IMR-90 (cell line): ENCODE data around the gene SERPINH1. TPM values are rescaled to one million over a fixed set of nuclear protein-coding genes. Genes with fewer than 3 reads are reported as not detected.
A peak's percentile ranks its signal among the peaks of the same experiment; 100 is the strongest.

Source experiments
- ATAC-seq: fragments of 200-7000 bp; cut with Tn5 transposase; 2 replicates; pipeline ENCODE4 v1.9.1; 2020; ENCODE audit warnings: low read depth, mild to moderate bottlenecking, moderate library complexity
- BruUV-seq: library from RNA; stranded (reverse); fragments of 400-500 nt; replicated peaks from 2 replicates; lab custom pipeline; 2021; lab: Mats Ljungman, UMichigan
- CTCF ChIA-PET: fragments of 300-600 bp; formaldehyde crosslinking; extraction: SDS; loops from one replicate; lab custom pipeline; 2021; ENCODE audit warnings: antibody characterized with exemption; lab: Yijun Ruan, JAX
- POLR2A ChIA-PET: fragments of 300-600 bp; sonication (Branson Sonifier 250); formaldehyde crosslinking; loops from one replicate; lab custom pipeline; 2022; ENCODE audit warnings: antibody characterized with exemption; ENCODE audit not compliant: unreplicated experiment; lab: Charles Lee
- DNase-seq: peaks from one replicate; pipeline ENCODE4 v3.0.0; 2013
- H2AFZ ChIP-seq: replicated peaks from 2 replicates; pipeline ENCODE3; 2013; ENCODE audit warnings: low read length, mild to moderate bottlenecking; ENCODE audit not compliant: poor library complexity
- H2AK5ac ChIP-seq: 2 replicates; pipeline ENCODE4 v1.6.1; 2013; ENCODE audit warnings: low read depth, low read length, inconsistent platforms
- H2AK9ac ChIP-seq: replicated peaks from 2 replicates; pipeline ENCODE3; 2013; ENCODE audit warnings: mild to moderate bottlenecking, low read depth, low read length, moderate library complexity; ENCODE audit not compliant: poor library complexity
- H2BK120ac ChIP-seq: 2 replicates; pipeline ENCODE4 v1.6.1; 2013; ENCODE audit warnings: low read depth, low read length, inconsistent platforms
- H2BK15ac ChIP-seq: 3 replicates; pipeline ENCODE4 v1.6.1; 2013; ENCODE audit warnings: low read depth, low read length, inconsistent platforms
- H2BK20ac ChIP-seq: 2 replicates; pipeline ENCODE4 v1.6.1; 2013; ENCODE audit warnings: low read depth, mild to moderate bottlenecking, inconsistent platforms, low read length, moderate library complexity
- H2BK5ac ChIP-seq: 2 replicates; pipeline ENCODE4 v1.6.1; 2013; ENCODE audit warnings: mild to moderate bottlenecking, low read depth, low read length, inconsistent platforms; ENCODE audit not compliant: poor library complexity, severe bottlenecking
- H3K14ac ChIP-seq: replicated peaks from 2 replicates; pipeline ENCODE4 v1.6.1; 2013; ENCODE audit warnings: low read depth, low read length, inconsistent platforms
- H3K18ac ChIP-seq: 2 replicates; pipeline ENCODE4 v1.6.1; 2013; ENCODE audit warnings: low read depth, low read length, control low read depth
- H3K23ac ChIP-seq: 2 replicates; pipeline ENCODE4 v1.6.1; 2013; ENCODE audit warnings: low read depth, low read length, inconsistent platforms
- H3K27ac ChIP-seq: 2 replicates; pipeline ENCODE4 v1.5.1; 2013; ENCODE audit warnings: mild to moderate bottlenecking, control low read depth, low read length; ENCODE audit not compliant: insufficient read depth
- H3K27me3 ChIP-seq: 2 replicates; pipeline ENCODE4 v1.6.1; 2013; ENCODE audit warnings: low read length; ENCODE audit not compliant: control insufficient read depth, insufficient read depth
- H3K36me3 ChIP-seq: 2 replicates; pipeline ENCODE4 v1.6.1; 2013; ENCODE audit warnings: low read length, mixed read lengths; ENCODE audit not compliant: control insufficient read depth, insufficient read depth
- H3K4ac ChIP-seq: 2 replicates; pipeline ENCODE4 v1.6.1; 2013; ENCODE audit warnings: low read depth, low read length, inconsistent platforms
- H3K4me1 ChIP-seq: 2 replicates; pipeline ENCODE4 v1.6.1; 2013; ENCODE audit warnings: low read length, mixed read lengths; ENCODE audit not compliant: control insufficient read depth, insufficient read depth
- H3K4me2 ChIP-seq: 2 replicates; pipeline ENCODE4 v1.6.1; 2013; ENCODE audit warnings: low read depth, mild to moderate bottlenecking, control low read depth, low read length, moderate library complexity
- H3K4me3 ChIP-seq: 2 replicates; pipeline ENCODE4 v1.5.1; 2013; ENCODE audit warnings: low read depth, mild to moderate bottlenecking, control low read depth, low read length, moderate library complexity; ENCODE audit not compliant: insufficient read depth
- H3K56ac ChIP-seq: 2 replicates; pipeline ENCODE4 v1.6.1; 2013; ENCODE audit warnings: low read length, inconsistent platforms; ENCODE audit not compliant: insufficient read depth; ENCODE audit errors: extremely low read depth
- H3K79me1 ChIP-seq, 2 experiments: 2 replicates each; pipeline ENCODE4 v1.6.1; 2013; ENCODE audit warnings: low read length in 2 of 2, inconsistent platforms in 1 of 2, low read depth in 1 of 2
- H3K9ac ChIP-seq: 2 replicates; pipeline ENCODE4 v1.6.1; 2013; ENCODE audit warnings: low read depth, low read length, control low read depth
- H3K9me1 ChIP-seq: 2 replicates; pipeline ENCODE4 v1.6.1; 2013; ENCODE audit warnings: low read length, inconsistent platforms; ENCODE audit not compliant: insufficient read depth
- H3K9me3 ChIP-seq: 2 replicates; pipeline ENCODE4 v1.6.1; 2013; ENCODE audit warnings: low read length; ENCODE audit not compliant: control insufficient read depth, insufficient read depth
- H4K20me1 ChIP-seq: 2 replicates; pipeline ENCODE4 v1.6.1; 2013; ENCODE audit warnings: low read length, inconsistent platforms; ENCODE audit not compliant: insufficient read depth
- H4K5ac ChIP-seq: 2 replicates; pipeline ENCODE4 v1.6.1; 2013; ENCODE audit warnings: mild to moderate bottlenecking, low read depth, low read length, control low read depth
- H4K8ac ChIP-seq, 2 experiments: 2 replicates each; pipeline ENCODE4 v1.6.1; 2013; ENCODE audit warnings: low read depth in 2 of 2, low read length in 2 of 2, control low read depth in 1 of 2, inconsistent platforms in 1 of 2
- H4K91ac ChIP-seq: 2 replicates; pipeline ENCODE4 v1.6.1; 2013; ENCODE audit warnings: low read depth, low read length, inconsistent platforms; ENCODE audit not compliant: insufficient read depth
- BHLHE40 ChIP-seq: fragments of 150-350 bp; IDR thresholded peaks from 2 replicates; pipeline ENCODE4 v1.6.1; 2016; ENCODE audit warnings: mild to moderate bottlenecking, low read depth, low read length
- CEBPB ChIP-seq: IDR thresholded peaks from 2 replicates; pipeline ENCODE4 v1.6.1; 2012; ENCODE audit warnings: low read depth, low read length, improper control_type of control experiment
- FOS ChIP-seq: fragments of 150-350 bp; IDR thresholded peaks from 2 replicates; pipeline ENCODE4 v1.6.1; 2016; ENCODE audit warnings: low read depth, low read length
- MXI1 ChIP-seq: IDR thresholded peaks from 2 replicates; pipeline ENCODE4 v1.6.1; 2012; ENCODE audit warnings: low read depth, mild to moderate bottlenecking, low read length, moderate library complexity, borderline replicate concordance
- NFE2L2 ChIP-seq: fragments of 150-350 bp; IDR thresholded peaks from 2 replicates; pipeline ENCODE4 v1.6.1; 2016; ENCODE audit warnings: low read depth, mild to moderate bottlenecking, low read length
- RFX5 ChIP-seq: IDR thresholded peaks from 2 replicates; pipeline ENCODE4 v1.8.0; 2012; ENCODE audit warnings: low read depth, mild to moderate bottlenecking, low read length, moderate library complexity
- SMC3 ChIP-seq: fragments of 150-350 bp; IDR thresholded peaks from 2 replicates; pipeline ENCODE4 v1.6.1; 2016; ENCODE audit warnings: low read depth, mild to moderate bottlenecking, antibody characterized with exemption, low read length, moderate library complexity
- WGBS, 2 experiments: methylation state at CpG; one replicate each; pipeline versions ENCODE4 v1.1.5 to v1.1.7; 2013; ENCODE audit warnings: missing lambda C conversion rate in 2 of 2; ENCODE audit not compliant: insufficient read length in 1 of 2; ENCODE audit errors: extremely low coverage in 2 of 2; 5-methylcytosine and 5-hydroxymethylcytosine counted together
- dilution Hi-C: fragments of 300-500 bp; cut with HindIII; formaldehyde crosslinking; loops from one replicate; pipeline ENCODE4 v1.14.3; 2018; ENCODE audit warnings: low sequenced_read_pairs; ENCODE audit not compliant: unreplicated experiment
- in situ Hi-C: fragments of 300-500 bp; cut with MboI; formaldehyde crosslinking; loops from 3 replicates; pipeline ENCODE4 v1.14.3; 2019; ENCODE audit warnings: low sequenced_read_pairs, inconsistent platforms, mixed read lengths
- intact Hi-C: fragments of 100-400 bp; cut with micrococcal nuclease; formaldehyde crosslinking; loops from 2 replicates; pipeline ENCODE4 v1.10.0; 2022
- polyA plus RNA-seq, 3 experiments: library from polyadenylated mRNA; depleted of rRNA; stranded (reverse); fragments of >200 nt; gene quantifications; 2 replicates each; pipeline ENCODE4 v1.2.3, GENCODE V29; 2012; ENCODE audit warnings: low replicate concordance in 1 of 3
- total RNA-seq: library from RNA; depleted of rRNA; stranded (reverse); fragments of >200 nt; gene quantifications from 2 replicates; pipeline ENCODE4 v1.2.3, GENCODE V29; 2012
- TF ChIP-seq, protein P1 (sequence below): fragments of 150-350 bp; IDR thresholded peaks from 2 replicates; pipeline ENCODE4 v1.6.1; 2016; ENCODE audit warnings: low read depth, mild to moderate bottlenecking, low read length, moderate library complexity, borderline replicate concordance
- TF ChIP-seq, protein P2 (sequence below): conservative IDR thresholded peaks from 2 replicates; pipeline ENCODE4 v1.5.1; 2012; ENCODE audit warnings: mild to moderate bottlenecking, low read depth, low read length, improper control_type of control experiment

The SERPINH1 gene
- total and polyA plus RNA-seq, 2 of the 4 experiments (the other 2 are of a cell fraction) = 841 to 1,857 TPM

DNA sequence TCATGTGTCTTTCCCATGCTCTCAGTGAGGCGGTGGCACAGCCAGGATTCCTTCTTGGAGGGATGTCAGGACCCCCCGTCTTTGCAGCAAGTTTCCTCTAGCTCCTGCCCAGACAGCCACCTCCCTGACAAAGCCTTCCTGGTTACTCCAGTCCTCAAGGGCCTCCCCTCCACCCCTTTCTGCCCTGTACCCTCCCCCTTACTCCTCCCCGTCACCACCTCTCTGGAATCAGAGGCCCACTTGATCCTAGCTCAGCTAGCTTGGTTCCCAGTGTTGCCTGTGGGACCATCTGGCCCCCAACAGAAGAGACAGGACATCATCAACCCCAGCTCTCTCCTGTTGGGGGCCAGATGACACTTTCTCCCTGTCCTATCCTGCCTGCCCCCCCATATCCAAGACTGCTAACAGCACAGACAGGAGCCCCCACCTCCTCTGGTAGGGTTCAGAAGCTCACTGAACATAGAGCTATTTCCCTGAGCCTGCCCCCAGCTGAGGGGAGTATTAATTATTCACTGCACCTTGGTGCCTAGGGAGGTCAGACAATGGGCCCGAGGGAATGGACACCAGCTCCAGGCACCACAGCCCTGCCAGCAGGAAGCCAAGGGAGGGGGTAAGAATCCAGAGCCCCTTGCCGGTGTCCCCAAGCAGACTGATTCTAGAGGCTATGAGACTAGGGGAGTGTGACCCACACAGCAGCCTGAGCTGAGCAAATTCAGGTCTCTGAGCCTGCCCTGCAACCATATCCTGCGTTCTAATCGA is 39.6 kb upstream of the SERPINH1 start:
- DNase-seq = no peak
- Histone ChIP-seq H3K56ac (no peak overlapping the region), H3K27me3 (peaks cover 5% of the 10 kb centered on the region; the same call in 1 of the 2 replicates), H3K9me3 (no peaks in the 10 kb centered on the region), H4K8ac (no peak overlapping the region), H2BK20ac (no peak overlapping the region), H4K20me1 (peaks cover 3% of the 10 kb centered on the region; the same call in 1 of the 2 replicates), H2AFZ (peak overlapping the region; percentile 19), H3K27ac (no peak overlapping the region), H3K18ac (no peak overlapping the region), H3K36me3 (no peaks in the 10 kb centered on the region), H3K9ac (no peak overlapping the region), H3K79me1 (peaks cover 0 to 4% of the 10 kb centered on the region in 2 experiments; a peak in 3 of 4 replicates), H2BK120ac (no peak overlapping the region), H2BK15ac (no peak overlapping the region), H3K4me3 (no peak overlapping the region), H3K23ac (no peak overlapping the region), H2AK9ac (no peak overlapping the region), H4K5ac (no peak overlapping the region), H2AK5ac (no peak overlapping the region), H3K4me1 (no peaks in the 10 kb centered on the region; the same call in 1 of the 2 replicates), H2BK5ac (no peak overlapping the region), H3K14ac (no peak overlapping the region), H3K4me2 (no peak overlapping the region), H4K91ac (no peak overlapping the region), H3K4ac (no peak overlapping the region), H3K9me1 (0 out of 2 replicates have a peak, but pooled peaks cover 4% of the 10 kb centered on the region)
- BruUV-seq = no TSS peak
- 91% methylated on average over 4 of the region's 7 CpGs; no CpG with 5 or more reads in 1 of the 2 experiments for WGBS, 2 experiments
- ATAC-seq = no peak
- CTCF ChIA-PET = interaction anchor here (1.0 kb wide), 1 partner anchor 77 kb away, joined by 3 read pairs; no protein-coding TSS in a partner anchor
- POLR2A ChIA-PET = no interaction called here
- TF ChIP-seq BHLHE40 = no peak
- TF ChIP-seq NFE2L2 = no peak
- TF ChIP-seq, protein P1, sequence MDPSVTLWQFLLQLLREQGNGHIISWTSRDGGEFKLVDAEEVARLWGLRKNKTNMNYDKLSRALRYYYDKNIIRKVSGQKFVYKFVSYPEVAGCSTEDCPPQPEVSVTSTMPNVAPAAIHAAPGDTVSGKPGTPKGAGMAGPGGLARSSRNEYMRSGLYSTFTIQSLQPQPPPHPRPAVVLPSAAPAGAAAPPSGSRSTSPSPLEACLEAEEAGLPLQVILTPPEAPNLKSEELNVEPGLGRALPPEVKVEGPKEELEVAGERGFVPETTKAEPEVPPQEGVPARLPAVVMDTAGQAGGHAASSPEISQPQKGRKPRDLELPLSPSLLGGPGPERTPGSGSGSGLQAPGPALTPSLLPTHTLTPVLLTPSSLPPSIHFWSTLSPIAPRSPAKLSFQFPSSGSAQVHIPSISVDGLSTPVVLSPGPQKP = no peak
- TF ChIP-seq SMC3 = no peak
- no peak for TF ChIP-seq FOS
- no peak for TF ChIP-seq CEBPB
- TF ChIP-seq, protein P2, sequence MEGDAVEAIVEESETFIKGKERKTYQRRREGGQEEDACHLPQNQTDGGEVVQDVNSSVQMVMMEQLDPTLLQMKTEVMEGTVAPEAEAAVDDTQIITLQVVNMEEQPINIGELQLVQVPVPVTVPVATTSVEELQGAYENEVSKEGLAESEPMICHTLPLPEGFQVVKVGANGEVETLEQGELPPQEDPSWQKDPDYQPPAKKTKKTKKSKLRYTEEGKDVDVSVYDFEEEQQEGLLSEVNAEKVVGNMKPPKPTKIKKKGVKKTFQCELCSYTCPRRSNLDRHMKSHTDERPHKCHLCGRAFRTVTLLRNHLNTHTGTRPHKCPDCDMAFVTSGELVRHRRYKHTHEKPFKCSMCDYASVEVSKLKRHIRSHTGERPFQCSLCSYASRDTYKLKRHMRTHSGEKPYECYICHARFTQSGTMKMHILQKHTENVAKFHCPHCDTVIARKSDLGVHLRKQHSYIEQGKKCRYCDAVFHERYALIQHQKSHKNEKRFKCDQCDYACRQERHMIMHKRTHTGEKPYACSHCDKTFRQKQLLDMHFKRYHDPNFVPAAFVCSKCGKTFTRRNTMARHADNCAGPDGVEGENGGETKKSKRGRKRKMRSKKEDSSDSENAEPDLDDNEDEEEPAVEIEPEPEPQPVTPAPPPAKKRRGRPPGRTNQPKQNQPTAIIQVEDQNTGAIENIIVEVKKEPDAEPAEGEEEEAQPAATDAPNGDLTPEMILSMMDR = no peak
- TF ChIP-seq RFX5 = no peak
- TF ChIP-seq MXI1 = no peak
- in situ Hi-C loops (no loop called here), dilution Hi-C loops (no loop called here), intact Hi-C loops (no loop called here)
